ENCODE results near the gene SLC12A7. TPM values are rescaled to one million over a fixed set of nuclear protein-coding genes. Genes with fewer than 3 reads are reported as not detected.

Gene SLC12A7
- total and polyA plus RNA-seq, 7 donors = 2.3 to 22.0 (median 4.5) TPM

DNA sequence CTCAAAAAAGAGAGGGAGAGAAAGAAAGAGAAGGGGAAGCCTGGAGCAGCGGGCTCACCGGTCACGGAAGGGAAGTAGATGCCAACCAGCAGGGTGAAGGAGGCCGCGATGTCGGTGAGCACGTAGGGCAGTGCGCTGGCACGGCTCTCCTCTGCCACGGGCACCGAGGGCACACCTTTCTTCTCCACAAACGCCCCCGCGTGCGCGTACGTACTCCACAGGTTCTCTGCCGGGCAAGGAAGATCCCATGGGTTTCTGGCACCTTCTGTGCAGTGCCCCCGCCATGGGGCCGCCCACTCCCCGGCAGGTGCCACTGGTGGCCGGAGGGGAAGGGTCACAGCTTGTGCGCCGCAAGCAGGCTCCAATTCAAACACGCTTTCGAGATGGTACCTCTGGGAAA is 30.3 kb downstream of the SLC12A7 start:
- Histone ChIP-seq H3K4me1 (no peaks in the 10 kb centered on the region), H3K4me3 (no peak overlapping the region), H3K36me3 (ENCODE audit: insufficient read depth in 1 of 2, low read depth in 1 of 2) (peaks cover 0 to 14% of the 10 kb centered on the region in 2 donors), H3K27ac (no peak overlapping the region), H3K27me3 (ENCODE audit: insufficient read depth in 3 of 3, low read length in 2 of 3) (no peaks in the 10 kb centered on the region), H3K9me3 (no peaks in the 10 kb centered on the region)
- 89 to 97% (median 91%) methylated on average over 26 of the region's 26 CpGs for WGBS, 3 donors
- TF ChIP-seq, protein P1, sequence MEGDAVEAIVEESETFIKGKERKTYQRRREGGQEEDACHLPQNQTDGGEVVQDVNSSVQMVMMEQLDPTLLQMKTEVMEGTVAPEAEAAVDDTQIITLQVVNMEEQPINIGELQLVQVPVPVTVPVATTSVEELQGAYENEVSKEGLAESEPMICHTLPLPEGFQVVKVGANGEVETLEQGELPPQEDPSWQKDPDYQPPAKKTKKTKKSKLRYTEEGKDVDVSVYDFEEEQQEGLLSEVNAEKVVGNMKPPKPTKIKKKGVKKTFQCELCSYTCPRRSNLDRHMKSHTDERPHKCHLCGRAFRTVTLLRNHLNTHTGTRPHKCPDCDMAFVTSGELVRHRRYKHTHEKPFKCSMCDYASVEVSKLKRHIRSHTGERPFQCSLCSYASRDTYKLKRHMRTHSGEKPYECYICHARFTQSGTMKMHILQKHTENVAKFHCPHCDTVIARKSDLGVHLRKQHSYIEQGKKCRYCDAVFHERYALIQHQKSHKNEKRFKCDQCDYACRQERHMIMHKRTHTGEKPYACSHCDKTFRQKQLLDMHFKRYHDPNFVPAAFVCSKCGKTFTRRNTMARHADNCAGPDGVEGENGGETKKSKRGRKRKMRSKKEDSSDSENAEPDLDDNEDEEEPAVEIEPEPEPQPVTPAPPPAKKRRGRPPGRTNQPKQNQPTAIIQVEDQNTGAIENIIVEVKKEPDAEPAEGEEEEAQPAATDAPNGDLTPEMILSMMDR (IDR thresholded peaks at IDR 0.05) = no peak
- no peak for DNase-seq
- ATAC-seq = no peak
- intact Hi-C loops (cut with DNase I) = no loop called here

GRCh38 chr5:1080432-1080831 is 31.4 kb downstream of the SLC12A7 start:
- peaks cover 0 to 14% of the 10 kb centered on the region in 2 donors for H3K36me3 ChIP-seq (ENCODE audit: insufficient read depth in 1 of 2, low read depth in 1 of 2)
- DNase-seq (no peak), ATAC-seq (no peak)
- H3K9me3 ChIP-seq = no peaks in the 10 kb centered on the region
- no peak overlapping the region for H3K4me3 ChIP-seq
- TF ChIP-seq, protein P1 (IDR thresholded peaks at IDR 0.05) = no peak
- no peaks in the 10 kb centered on the region for H3K27me3 ChIP-seq (ENCODE audit: insufficient read depth in 3 of 3, low read length in 2 of 3)
- WGBS, 3 donors = 51 to 59% (median 58%) methylated on average over 17 to 18 of the region's 18 CpGs
- intact Hi-C loops (cut with DNase I) = no loop called here
- no peak overlapping the region for H3K27ac ChIP-seq
- no peaks in the 10 kb centered on the region for H3K4me1 ChIP-seq

DNA sequence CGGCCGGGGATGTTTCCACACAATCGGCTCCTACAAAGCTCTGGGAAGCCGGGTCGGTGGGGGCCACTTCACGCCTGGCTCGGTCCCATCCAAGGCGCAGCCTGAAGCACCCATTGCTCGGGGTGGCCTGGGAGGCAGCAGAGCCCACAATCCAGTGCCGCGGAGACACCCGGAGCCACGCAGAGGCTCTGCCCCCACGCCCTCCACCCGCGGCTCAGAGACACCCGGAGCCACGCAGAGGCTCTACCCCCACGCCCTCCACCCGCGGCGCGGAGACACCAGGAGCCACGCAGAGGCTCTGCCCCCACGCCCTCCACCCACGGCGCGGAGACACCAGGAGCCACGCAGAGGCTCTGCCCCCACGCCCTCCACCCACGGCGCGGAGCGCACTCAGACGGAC is 31.9 kb downstream of the SLC12A7 start:
- no peaks in the 10 kb centered on the region for H3K4me1 ChIP-seq
- H3K36me3 ChIP-seq (ENCODE audit: insufficient read depth in 1 of 2, low read depth in 1 of 2) = peaks cover 0 to 14% of the 10 kb centered on the region in 2 donors
- WGBS, 3 donors = 87 to 95% (median 93%) methylated on average over 21 to 28 of the region's 35 CpGs
- intact Hi-C loops (cut with DNase I) = no loop called here
- DNase-seq (no peak), ATAC-seq (no peak)
- H3K27ac ChIP-seq = no peak overlapping the region
- H3K4me3 ChIP-seq = no peak overlapping the region
- no peaks in the 10 kb centered on the region for H3K27me3 ChIP-seq (ENCODE audit: insufficient read depth in 3 of 3, low read length in 2 of 3)
- H3K9me3 ChIP-seq = no peaks in the 10 kb centered on the region
- TF ChIP-seq, protein P1 (IDR thresholded peaks at IDR 0.05) = no peak

GRCh38 chr5:1079486-1079885 is 32.4 kb downstream of the SLC12A7 start:
- 92 to 96% (median 93%) methylated on average over 18 of the region's 18 CpGs for WGBS, 3 donors
- no peaks in the 10 kb centered on the region for H3K4me1 ChIP-seq
- intact Hi-C loops (cut with DNase I) = no loop called here
- TF ChIP-seq, protein P1 (IDR thresholded peaks at IDR 0.05) = no peak
- no peaks in the 10 kb centered on the region for H3K27me3 ChIP-seq (ENCODE audit: insufficient read depth in 3 of 3, low read length in 2 of 3)
- H3K4me3 ChIP-seq = no peak overlapping the region
- DNase-seq (no peak), ATAC-seq (no peak)
- no peaks in the 10 kb centered on the region for H3K9me3 ChIP-seq
- H3K27ac ChIP-seq = no peak overlapping the region
- H3K36me3 ChIP-seq (ENCODE audit: insufficient read depth in 1 of 2, low read depth in 1 of 2) = peaks cover 0 to 14% of the 10 kb centered on the region in 2 donors

DNA sequence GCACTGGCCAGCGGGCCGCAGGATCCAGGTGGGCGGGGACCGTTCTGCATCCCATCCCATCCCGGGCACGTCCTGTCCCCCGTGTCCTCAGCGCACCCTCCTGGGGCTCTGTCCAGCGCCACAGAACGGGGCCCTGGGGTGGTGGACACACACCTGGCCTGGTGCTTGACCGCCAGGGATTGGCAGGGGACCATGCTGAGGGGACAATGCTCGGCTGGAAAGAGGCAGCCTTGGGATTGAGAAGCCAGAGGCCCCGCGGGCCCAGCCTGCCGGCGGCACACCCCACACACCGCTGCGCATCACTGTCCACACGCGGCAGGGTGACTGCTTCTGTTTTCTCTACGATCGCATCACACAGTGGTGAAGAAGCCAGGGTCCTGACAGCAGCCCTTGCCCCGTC is 33.0 kb downstream of the SLC12A7 start:
- Histone ChIP-seq H3K36me3 (ENCODE audit: insufficient read depth in 1 of 2, low read depth in 1 of 2) (peaks cover 0 to 11% of the 10 kb centered on the region in 2 donors), H3K27ac (no peak overlapping the region), H3K4me1 (no peaks in the 10 kb centered on the region), H3K9me3 (no peaks in the 10 kb centered on the region), H3K27me3 (ENCODE audit: insufficient read depth in 3 of 3, low read length in 2 of 3) (no peaks in the 10 kb centered on the region), H3K4me3 (no peak overlapping the region)
- no peak for DNase-seq
- no peak for ATAC-seq
- intact Hi-C loops (cut with DNase I) = no loop called here
- 93 to 96% (median 94%) methylated on average over 23 of the region's 23 CpGs for WGBS, 3 donors
- TF ChIP-seq, protein P1 (IDR thresholded peaks at IDR 0.05) = no peak
